BJ (cell line): ENCODE measurements around the gene MACO1. TPM values are rescaled to one million over a fixed set of nuclear protein-coding genes. Genes with fewer than 3 reads are reported as not detected.

Experiments used
- CTCF ChIA-PET: fragments of 350-600 bp; formaldehyde crosslinking; extraction: SDS; loops from one replicate; lab custom pipeline; 2021; ENCODE audit warnings: antibody characterized with exemption, inconsistent platforms; lab: Yijun Ruan, JAX
- POLR2A ChIA-PET: fragments of 300-600 bp; sonication (Branson Sonifier 250); formaldehyde crosslinking; extraction: SDS; loops from one replicate; lab custom pipeline; 2021; ENCODE audit warnings: antibody characterized with exemption; lab: Charles Lee
- DNase-seq: peaks from one replicate; pipeline ENCODE4 v3.0.0-alpha.2; 2011; ENCODE audit warnings: low read depth
- H3K27me3 ChIP-seq: 2 replicates; pipeline ENCODE4 v1.6.0; 2011; ENCODE audit warnings: low read length; ENCODE audit not compliant: control insufficient read depth, insufficient read depth
- H3K36me3 ChIP-seq: 2 replicates; pipeline ENCODE4 v1.5.1; 2011; ENCODE audit warnings: low read length; ENCODE audit not compliant: control insufficient read depth, insufficient read depth
- H3K4me3 ChIP-seq: 2 replicates; pipeline ENCODE4 v1.5.1; 2011; ENCODE audit warnings: low read depth, mild to moderate bottlenecking, control low read depth, low read length
- CTCF ChIP-seq: IDR thresholded peaks from 2 replicates; pipeline ENCODE4 v1.5.1; 2011; ENCODE audit warnings: low read depth, mild to moderate bottlenecking, control low read depth, inconsistent platforms, low read length, moderate library complexity; ENCODE audit not compliant: insufficient read depth
- polyA plus RNA-seq: library from polyadenylated mRNA; depleted of rRNA; stranded (reverse); fragments of >200 nt; gene quantifications from 2 replicates; pipeline ENCODE4 v1.2.3, GENCODE V29; 2011

The MACO1 gene
- polyA plus RNA-seq, 1 experiment: 9.5 TPM

- H3K36me3 ChIP-seq: no peaks in the 10 kb centered on the region
- peak overlapping the region; percentile 70 for H3K4me3 ChIP-seq
- TF ChIP-seq CTCF: no peak
- DNase-seq: no peak
- H3K27me3 ChIP-seq: peaks cover 3% of the 10 kb centered on the region; the same call in 1 of the 2 replicates
- ChIA-PET POLR2A (no interaction called here), CTCF (interaction anchor here (0.7 kb wide), 1 partner anchor 24 kb away, joined by 3 read pairs; no protein-coding TSS in a partner anchor)
These were observed 114.1 kb downstream of the MACO1 start for GRCh38 chr1:25544819-25545218.

- no peaks in the 10 kb centered on the region for H3K36me3 ChIP-seq
- H3K4me3 ChIP-seq: no peak overlapping the region
- no peak for TF ChIP-seq CTCF
- CTCF ChIA-PET: no interaction called here
- DNase-seq: no peak
- H3K27me3 ChIP-seq: peaks cover 2% of the 10 kb centered on the region; the same call in 1 of the 2 replicates
- POLR2A ChIA-PET: no interaction called here
These were observed 115.1 kb downstream of the MACO1 start for GRCh38 chr1:25545767-25546166.

- no peak for TF ChIP-seq CTCF
- Histone ChIP-seq H3K27me3 (no peaks in the 10 kb centered on the region), H3K4me3 (no peak overlapping the region), H3K36me3 (no peaks in the 10 kb centered on the region)
- CTCF ChIA-PET: interaction anchor here (1.1 kb wide), 1 partner anchor 20 kb away, joined by 3 read pairs; no protein-coding TSS in a partner anchor
- no peak for DNase-seq
- POLR2A ChIA-PET: no interaction called here
These were observed 115.5 kb downstream of the MACO1 start for GRCh38 chr1:25546193-25546592.

GRCh38 chr1:25548601-25549000 lies 117.9 kb downstream of the MACO1 start:
- CTCF ChIA-PET: interaction anchor here (1.7 to 4.0 kb wide), 2 partner anchors 17 to 24 kb away, joined by 9 to 17 read pairs; no protein-coding TSS in a partner anchor
- Histone ChIP-seq H3K27me3 (no peaks in the 10 kb centered on the region), H3K4me3 (no peak overlapping the region), H3K36me3 (no peaks in the 10 kb centered on the region)
- no peak for DNase-seq
- no peak for TF ChIP-seq CTCF
- POLR2A ChIA-PET: no interaction called here

DNA sequence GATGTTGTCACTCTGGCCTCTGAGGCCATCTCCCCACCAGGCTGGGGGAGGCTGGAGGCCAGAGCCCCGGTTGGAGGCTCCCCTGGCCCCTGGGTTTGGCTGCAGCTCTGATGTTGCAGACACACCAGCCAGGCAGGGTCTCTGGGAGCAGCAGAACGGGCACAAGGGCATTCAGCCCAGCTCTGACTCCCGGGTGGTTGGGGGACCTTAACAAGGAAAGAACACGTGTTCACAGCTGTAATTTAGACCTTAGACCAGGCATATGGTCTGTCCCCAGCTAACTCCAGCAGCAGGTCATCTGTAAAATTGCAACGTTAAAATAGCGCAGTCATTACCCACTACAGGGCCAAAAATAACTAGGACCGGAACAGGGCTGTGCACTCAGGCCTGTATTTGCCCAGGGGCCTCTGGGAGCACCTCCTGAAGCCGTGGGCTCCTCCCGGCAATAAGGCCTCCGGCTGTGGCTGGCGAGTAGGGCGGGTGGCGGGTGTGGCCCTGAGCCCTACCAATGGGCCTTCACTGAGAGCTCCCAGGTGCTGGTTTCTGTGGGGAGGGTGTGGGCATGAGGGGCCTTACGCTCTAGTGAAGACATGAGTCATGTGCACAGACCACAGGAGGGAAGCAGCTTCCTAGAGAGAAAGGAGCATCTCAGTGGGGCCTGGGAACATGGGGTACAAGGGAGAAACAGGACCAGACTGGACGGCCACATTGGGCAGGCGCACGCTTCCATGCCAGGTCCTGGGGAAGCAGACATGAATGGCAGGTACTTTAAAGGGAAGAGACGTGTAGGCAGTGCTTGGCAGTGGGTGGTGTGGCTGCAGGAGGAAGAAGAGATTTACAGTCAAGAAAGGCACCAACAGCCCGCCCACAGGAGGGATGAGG lies 118.8 kb downstream of the MACO1 start:
- POLR2A ChIA-PET: no interaction called here
- Histone ChIP-seq H3K4me3 (no peak overlapping the region), H3K27me3 (no peaks in the 10 kb centered on the region), H3K36me3 (no peaks in the 10 kb centered on the region; the same call in 1 of the 2 replicates)
- CTCF ChIA-PET: interaction anchor here (1.7 to 4.0 kb wide), 2 partner anchors 16 to 23 kb away, joined by 9 to 17 read pairs; no protein-coding TSS in a partner anchor
- TF ChIP-seq CTCF: no peak
- DNase-seq: no peak
